ENCODE measurements around the gene FOXK2.

FOXK2 gene

DNA sequence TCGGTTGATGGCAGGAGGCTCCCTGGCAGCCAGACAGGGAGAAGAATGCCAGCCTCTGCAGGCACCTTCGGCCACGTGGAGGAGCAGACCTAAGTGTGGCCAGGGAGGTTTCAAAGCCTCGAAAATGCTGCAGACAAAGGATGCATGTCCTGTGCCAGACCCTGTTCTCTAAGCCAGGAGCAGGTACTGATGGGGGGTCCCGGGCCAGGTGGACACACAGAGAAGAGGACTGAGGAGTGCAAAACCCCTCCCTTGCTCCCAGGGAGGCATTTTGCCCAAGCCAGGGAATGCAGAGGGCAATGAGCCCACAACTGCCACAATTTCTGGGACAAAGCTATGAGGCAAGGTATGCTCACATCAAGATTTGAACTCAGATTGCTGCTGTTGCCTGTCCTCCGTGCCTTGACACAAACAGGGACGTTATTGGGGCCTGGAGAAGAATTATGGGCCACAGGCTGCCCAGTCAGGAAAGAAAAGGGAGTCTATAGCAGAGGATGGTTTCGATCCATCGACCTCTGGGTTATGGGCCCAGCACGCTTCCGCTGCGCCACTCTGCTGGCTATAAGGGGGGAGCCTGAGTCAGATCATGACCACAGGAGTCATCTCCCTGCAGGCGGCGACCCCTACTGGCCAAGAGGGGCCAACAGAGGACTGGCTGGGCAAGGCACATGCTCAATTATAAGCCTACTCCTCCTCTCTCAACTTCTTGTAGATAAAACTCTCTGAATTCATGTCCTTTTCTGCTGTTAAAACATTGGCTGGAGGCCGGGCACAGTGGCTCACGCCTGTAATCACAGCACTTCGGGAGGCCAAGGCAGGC is 25.1 kb upstream of the FOXK2 start:
- DNase-seq (ENCODE audit: low read depth): peak; percentile 96
- peak overlapping the region; percentile 37 for H3K4me3 ChIP-seq (ENCODE audit: low read depth, low read length)
- TF ChIP-seq, protein P1, sequence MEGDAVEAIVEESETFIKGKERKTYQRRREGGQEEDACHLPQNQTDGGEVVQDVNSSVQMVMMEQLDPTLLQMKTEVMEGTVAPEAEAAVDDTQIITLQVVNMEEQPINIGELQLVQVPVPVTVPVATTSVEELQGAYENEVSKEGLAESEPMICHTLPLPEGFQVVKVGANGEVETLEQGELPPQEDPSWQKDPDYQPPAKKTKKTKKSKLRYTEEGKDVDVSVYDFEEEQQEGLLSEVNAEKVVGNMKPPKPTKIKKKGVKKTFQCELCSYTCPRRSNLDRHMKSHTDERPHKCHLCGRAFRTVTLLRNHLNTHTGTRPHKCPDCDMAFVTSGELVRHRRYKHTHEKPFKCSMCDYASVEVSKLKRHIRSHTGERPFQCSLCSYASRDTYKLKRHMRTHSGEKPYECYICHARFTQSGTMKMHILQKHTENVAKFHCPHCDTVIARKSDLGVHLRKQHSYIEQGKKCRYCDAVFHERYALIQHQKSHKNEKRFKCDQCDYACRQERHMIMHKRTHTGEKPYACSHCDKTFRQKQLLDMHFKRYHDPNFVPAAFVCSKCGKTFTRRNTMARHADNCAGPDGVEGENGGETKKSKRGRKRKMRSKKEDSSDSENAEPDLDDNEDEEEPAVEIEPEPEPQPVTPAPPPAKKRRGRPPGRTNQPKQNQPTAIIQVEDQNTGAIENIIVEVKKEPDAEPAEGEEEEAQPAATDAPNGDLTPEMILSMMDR (IDR thresholded peaks at IDR 0.05; ENCODE audit: insufficient read depth, low read depth, low read length, missing control alignments): peak; percentile 99

DNA sequence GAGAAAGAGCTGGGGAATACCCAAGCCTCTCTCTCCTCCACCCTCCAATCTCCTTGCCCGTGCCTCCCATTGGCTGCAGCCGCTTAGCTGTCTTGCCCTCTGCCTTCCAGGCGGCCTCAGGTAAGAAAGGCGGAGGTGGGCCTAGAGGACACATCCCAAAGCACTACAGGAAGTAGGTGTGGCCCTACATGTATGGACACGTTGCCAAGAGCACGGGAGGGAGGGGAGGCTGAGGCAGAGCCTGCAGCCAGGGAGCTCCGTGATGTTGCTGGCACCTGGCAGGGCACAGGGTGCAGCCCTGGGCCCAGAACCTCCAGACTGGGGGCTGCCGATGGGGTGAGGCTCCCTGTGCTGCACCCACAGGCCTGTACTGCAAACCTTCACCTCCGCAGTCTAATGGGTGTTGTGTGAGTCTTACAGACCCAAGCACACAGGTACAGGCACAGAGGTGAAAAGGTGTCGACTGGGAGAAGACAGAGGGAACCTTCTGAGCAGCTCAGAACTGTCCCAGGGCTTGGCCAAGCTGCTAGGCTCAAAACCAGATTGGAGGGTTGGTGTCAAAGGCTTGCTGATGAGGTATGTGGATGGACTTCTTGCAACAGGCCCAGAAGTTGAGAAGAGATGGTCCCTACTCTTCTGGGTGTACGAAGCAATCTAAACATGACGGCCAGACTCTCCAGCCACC is 23.5 kb upstream of the FOXK2 start:
- H3K4me3 ChIP-seq (ENCODE audit: low read depth, low read length): no peak overlapping the region
- peak; percentile 30 for DNase-seq (ENCODE audit: low read depth)
- TF ChIP-seq, protein P1 (IDR thresholded peaks at IDR 0.05; ENCODE audit: insufficient read depth, low read depth, low read length, missing control alignments): no peak

- peak overlapping the region; percentile 66 for H3K4me3 ChIP-seq (ENCODE audit: low read depth, low read length)
- peak; percentile 98 for DNase-seq (ENCODE audit: low read depth)
- TF ChIP-seq, protein P1 (IDR thresholded peaks at IDR 0.05; ENCODE audit: insufficient read depth, low read depth, low read length, missing control alignments): no peak
Measured at GRCh38 chr17:82496529-82497434, 22.8 kb upstream of the FOXK2 start.

DNA sequence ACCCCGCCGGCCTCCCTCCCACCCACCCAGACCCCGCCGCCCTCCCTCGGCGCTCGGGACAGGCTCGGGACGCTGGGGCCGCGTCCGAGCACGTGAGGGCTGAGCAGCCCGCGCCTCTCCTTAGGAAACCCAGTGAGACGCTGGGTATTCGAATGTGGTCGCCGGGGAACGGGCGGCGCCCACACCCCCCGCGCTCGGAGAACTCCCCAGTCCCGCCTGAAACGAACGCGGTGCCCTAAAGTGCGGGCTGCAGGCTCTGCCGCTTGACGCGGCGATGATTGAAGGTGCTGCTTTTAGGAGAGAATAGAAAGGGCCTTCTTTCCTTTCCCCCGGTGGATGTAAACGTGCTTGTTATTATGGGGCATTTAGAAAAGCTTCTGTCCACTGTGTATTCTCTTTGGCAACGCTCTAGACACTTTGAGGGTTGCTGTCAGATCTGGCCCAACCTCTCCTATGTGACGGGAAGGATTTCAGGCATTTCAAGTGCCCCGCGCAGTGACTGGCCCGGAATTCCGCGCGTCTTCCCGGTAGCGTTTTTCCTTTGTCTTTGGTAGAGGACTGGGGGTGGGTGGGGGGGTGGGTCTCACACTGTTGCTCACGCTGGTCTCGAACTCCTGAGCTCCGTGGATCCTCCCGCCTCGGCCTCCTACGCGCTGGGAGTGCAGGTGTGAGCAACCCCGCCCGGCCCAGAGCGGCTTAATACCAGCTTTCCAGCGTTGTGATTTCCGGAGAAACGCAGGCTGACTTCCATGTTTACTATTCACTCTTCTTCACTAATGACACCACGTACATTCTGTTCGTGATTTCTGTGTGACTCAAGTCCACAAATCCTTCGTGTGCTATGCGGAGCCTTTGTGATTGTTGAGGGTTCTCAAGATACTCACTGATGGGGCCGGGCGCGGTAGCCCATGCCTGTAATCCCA is 21.8 kb upstream of the FOXK2 start:
- H3K4me3 ChIP-seq (ENCODE audit: low read depth, low read length): peak overlapping the region; percentile 48
- TF ChIP-seq, protein P1 (IDR thresholded peaks at IDR 0.05; ENCODE audit: insufficient read depth, low read depth, low read length, missing control alignments): no peak
- peak; percentile 66 for DNase-seq (ENCODE audit: low read depth)

DNA sequence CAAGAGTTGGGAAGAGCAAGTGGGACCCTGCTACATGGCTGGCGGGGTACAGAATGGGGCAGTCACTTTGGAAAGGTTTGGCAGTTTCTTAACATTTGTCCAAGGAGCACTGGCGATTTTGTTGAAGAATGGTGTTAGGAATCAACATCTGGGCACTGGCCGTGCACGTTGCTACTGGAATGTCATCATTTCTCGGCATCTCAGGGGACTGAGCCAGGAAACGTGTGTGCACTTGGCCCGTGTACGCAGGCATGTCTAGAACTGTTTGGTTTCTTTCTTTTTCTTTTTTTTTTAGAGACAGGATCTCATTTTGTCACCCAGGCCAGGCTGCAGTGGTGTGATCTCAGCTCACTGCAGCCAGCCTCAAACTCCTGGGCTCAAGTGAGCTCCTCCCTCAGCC is 17.3 kb upstream of the FOXK2 start:
- TF ChIP-seq, protein P1 (IDR thresholded peaks at IDR 0.05; ENCODE audit: insufficient read depth, low read depth, low read length, missing control alignments): no peak
- H3K4me3 ChIP-seq (ENCODE audit: low read depth, low read length): no peak overlapping the region
- no peak for DNase-seq (ENCODE audit: low read depth)
